C4-2B (cell line): Measurements from ENCODE around the gene HEXB.
A peak's percentile ranks its signal among the peaks of the same experiment; 100 is the strongest.
"Not testable (repeated sequence)": the region's sequence is repeated elsewhere in the genome, so short reads cannot be mapped to it uniquely, and the experiment has no call there.

Experiments used
- H3K27ac ChIP-seq: fragments of 450-650 bp; 2 replicates; pipeline ENCODE4 v1.5.1; 2017
- CTCF ChIP-seq: fragments of 450-650 bp; conservative IDR thresholded peaks from 2 replicates; pipeline ENCODE4 v1.5.1; 2017; ENCODE audit warnings: mild to moderate bottlenecking
- ZFX ChIP-seq: fragments of 450-650 bp; IDR thresholded peaks from 2 replicates; pipeline ENCODE4 v1.6.1; 2017

HEXB gene

GRCh38 chr5:74738406-74738805 lies 53.4 kb downstream of the HEXB start:
- no peak overlapping the region for H3K27ac ChIP-seq
- TF ChIP-seq ZFX, result no peak
- TF ChIP-seq CTCF, result no peak

- H3K27ac ChIP-seq, result not testable (repeated sequence)
Observed at GRCh38 chr5:74748742-74749141, 63.7 kb downstream of the HEXB start.

GRCh38 chr5:74761241-74761640 lies 76.2 kb downstream of the HEXB start:
- no peak overlapping the region for H3K27ac ChIP-seq
- no peak for TF ChIP-seq CTCF
- TF ChIP-seq ZFX, result no peak

- TF ChIP-seq CTCF (no peak), ZFX (no peak)
- no peak overlapping the region for H3K27ac ChIP-seq
Observed at GRCh38 chr5:74762599-74762998, 77.6 kb downstream of the HEXB start.

GRCh38 chr5:74763504-74763903 lies 78.5 kb downstream of the HEXB start:
- no peak for TF ChIP-seq CTCF
- H3K27ac ChIP-seq, result no peak overlapping the region

GRCh38 chr5:74765201-74765600 lies 80.2 kb downstream of the HEXB start:
- TF ChIP-seq ZFX (no peak), CTCF (no peak)
- no peak overlapping the region for H3K27ac ChIP-seq

GRCh38 chr5:74765929-74766328 lies 80.9 kb downstream of the HEXB start:
- peak overlapping the region; percentile 85 for H3K27ac ChIP-seq
- TF ChIP-seq CTCF (no peak), ZFX (no peak)

- no peak for TF ChIP-seq ZFX
- peak; percentile 54 for TF ChIP-seq CTCF
- H3K27ac ChIP-seq, result peak overlapping the region; percentile 85
Observed at GRCh38 chr5:74766418-74766848, 81.4 kb downstream of the HEXB start.
